K562 (cell line): ENCODE results near the gene AMPD3.

Source experiments
- BHLHE40 ChIP-seq: IDR thresholded peaks from 2 replicates; pipeline ENCODE4 v1.6.1; 2011; ENCODE audit warnings: low read length, improper control_type of control experiment
- CTCF ChIP-seq, 3 experiments: IDR thresholded peaks in 2 of 3; conservative IDR thresholded peaks in 1 of 3; 2 replicates each; pipeline ENCODE4 v1.5.1; 2011 to 2012; ENCODE audit warnings: low read length in 3 of 3, mild to moderate bottlenecking in 3 of 3, control low read depth in 2 of 3, improper control_type of control experiment in 1 of 3, inconsistent platforms in 1 of 3, low read depth in 1 of 3, mixed read lengths in 1 of 3, moderate library complexity in 1 of 3; ENCODE audit not compliant: insufficient read depth in 2 of 3
- PCBP2 ChIP-seq: fragments of 200-400 bp; formaldehyde crosslinking; IDR thresholded peaks from 2 replicates; pipeline ENCODE4 v1.6.1; 2018; ENCODE audit warnings: low read length, low read depth, mild to moderate bottlenecking, moderate library complexity; ENCODE audit not compliant: poor library complexity, severe bottlenecking
- RAD21 ChIP-seq, 2 experiments: fragments of 250-450 bp in 1 of 2; fragments of 450-650 bp in 1 of 2; sonication (Bioruptor Pico) in 1 of 2; formaldehyde crosslinking in 1 of 2; IDR thresholded peaks in 1 of 2; conservative IDR thresholded peaks in 1 of 2; 2 replicates each; pipeline versions ENCODE4 v1.4.0 to v1.8.0; 2020 to 2022; ENCODE audit warnings: mild to moderate bottlenecking in 2 of 2, moderate library complexity in 1 of 2
- RNF2 ChIP-seq: sonication (generic); IDR thresholded peaks from 2 replicates; pipeline ENCODE4 v1.6.1; 2016
- ZBTB33 ChIP-seq: sonication (generic); formaldehyde crosslinking; IDR thresholded peaks from 2 replicates; pipeline ENCODE4 v1.8.1; 2023; ENCODE audit warnings: mild to moderate bottlenecking, missing genetic modification reagents
- ZKSCAN1 ChIP-seq: fragments of 150-350 bp; IDR thresholded peaks from 2 replicates; pipeline ENCODE4 v1.6.1; 2016; ENCODE audit warnings: low read depth, low read length

- no peak for TF ChIP-seq CTCF (IDR thresholded peaks at IDR 0.05 in 2 of 3, conservative IDR thresholded peaks at IDR 0.05 in 1 of 3; ENCODE audit: insufficient read depth in 2 of 3, low read depth in 1 of 3, low read length in 3 of 3)
- no peak for TF ChIP-seq RNF2
- TF ChIP-seq RAD21 (CRISPR knock-in tag; conservative IDR thresholded peaks at IDR 0.05 in 1 of 2, IDR thresholded peaks at IDR 0.05 in 1 of 2): no peak
- TF ChIP-seq PCBP2: no peak
- TF ChIP-seq ZKSCAN1: no peak
- no peak for TF ChIP-seq ZBTB33 (CRISPR knock-in tag)
- no peak for TF ChIP-seq BHLHE40
These were observed 40.9 kb upstream of the AMPD3 start for GRCh38 chr11:10414181-10414580.
